IPS-11a (cell line): ENCODE data around the gene BIRC3.
"Not testable (repeated sequence)": the region's sequence is repeated elsewhere in the genome, so short reads cannot be mapped to it uniquely, and the experiment has no call there.

Experiments
- H3K4me3 ChIP-seq: one replicate; pipeline ENCODE4 v1.5.1; 2013; ENCODE audit warnings: low read depth, low read length, control low read depth

The BIRC3 gene

GRCh38 chr11:102293873-102294601 is 23.2 kb upstream of the BIRC3 start:
- no peak overlapping the region for H3K4me3 ChIP-seq

- no peak overlapping the region for H3K4me3 ChIP-seq
These were observed 22.2 kb upstream of the BIRC3 start for GRCh38 chr11:102295045-102295444.

- not testable (repeated sequence) for H3K4me3 ChIP-seq
These were observed 20.5 kb upstream of the BIRC3 start for GRCh38 chr11:102296757-102297156.

DNA sequence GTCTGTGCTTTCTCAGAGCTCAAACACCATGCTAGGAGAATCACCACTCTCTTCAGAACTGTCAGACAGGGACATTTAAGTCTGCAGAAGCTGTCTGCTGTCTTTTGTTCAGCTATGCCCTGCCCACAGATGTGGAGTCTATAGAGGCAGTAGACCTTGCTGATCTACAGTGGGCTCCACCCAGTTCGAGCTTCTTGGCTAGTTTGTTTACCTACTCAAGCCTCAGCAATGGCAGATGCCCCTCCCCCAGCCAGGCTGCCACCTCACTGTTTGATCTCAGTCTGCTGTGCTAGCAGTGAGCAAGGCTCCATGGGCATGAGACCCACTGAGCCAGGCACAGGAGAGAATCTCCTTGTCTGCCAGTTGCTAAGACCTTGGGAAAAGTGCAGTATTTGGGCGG is 16.4 kb upstream of the BIRC3 start:
- not testable (repeated sequence) for H3K4me3 ChIP-seq

DNA sequence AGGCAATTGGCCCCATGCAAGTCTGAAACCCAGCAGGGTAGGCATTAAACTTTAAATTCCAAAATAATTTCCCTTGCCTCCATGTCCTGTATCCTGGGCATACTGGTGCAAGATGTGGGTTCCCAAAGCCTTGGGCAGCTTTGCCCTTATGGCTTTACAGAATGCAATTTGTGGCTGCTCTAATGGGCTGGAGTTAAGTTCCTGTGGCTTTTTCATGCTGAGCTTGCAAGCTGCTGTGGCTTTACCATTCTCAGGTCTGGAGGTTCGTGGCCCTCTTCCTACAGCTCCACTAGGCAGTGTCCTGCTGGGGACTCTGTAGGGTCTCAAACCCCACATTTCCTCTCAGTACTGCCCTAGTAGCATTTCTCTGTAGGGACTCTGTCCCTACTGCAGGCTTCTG is 15.0 kb upstream of the BIRC3 start:
- H3K4me3 ChIP-seq: no peak overlapping the region

GRCh38 chr11:102304686-102305085 is 12.6 kb upstream of the BIRC3 start:
- no peak overlapping the region for H3K4me3 ChIP-seq

DNA sequence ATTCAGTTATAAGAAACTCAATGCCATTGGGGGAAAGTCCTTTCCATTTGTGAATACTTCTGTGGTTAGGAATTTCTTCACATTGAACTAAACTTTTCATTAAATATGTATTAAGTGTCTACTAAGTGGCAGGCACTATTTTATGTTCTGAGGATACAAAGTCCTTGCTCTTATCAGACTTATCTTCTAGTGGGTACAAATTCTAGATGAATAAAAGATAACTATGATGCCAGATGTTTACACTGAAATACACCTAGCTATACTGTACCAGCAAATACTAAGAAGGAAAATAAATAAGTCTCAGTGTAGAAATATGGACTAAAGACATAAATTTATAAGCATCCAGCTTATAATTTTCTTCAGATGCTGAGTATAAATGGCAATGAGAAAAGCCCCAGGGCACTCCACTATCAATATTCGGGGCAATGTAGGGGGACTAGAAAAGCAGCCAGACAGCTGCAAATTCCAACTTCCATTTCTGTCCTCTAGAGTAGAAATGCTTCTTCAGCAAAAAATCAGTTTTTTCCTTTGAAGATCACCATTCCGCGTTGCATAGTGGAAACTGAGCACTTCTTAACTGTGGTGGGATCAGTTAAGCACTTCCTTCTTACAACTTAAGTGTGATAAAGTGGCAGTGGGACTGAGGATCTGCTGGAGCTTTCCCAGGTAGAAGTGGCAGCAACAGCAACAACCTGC is 11.8 kb upstream of the BIRC3 start:
- no peak overlapping the region for H3K4me3 ChIP-seq

- no peak overlapping the region for H3K4me3 ChIP-seq
These were observed 11.2 kb upstream of the BIRC3 start for GRCh38 chr11:102306048-102306597.

GRCh38 chr11:102306817-102307726 is 10.2 kb upstream of the BIRC3 start:
- H3K4me3 ChIP-seq: no peak overlapping the region

DNA sequence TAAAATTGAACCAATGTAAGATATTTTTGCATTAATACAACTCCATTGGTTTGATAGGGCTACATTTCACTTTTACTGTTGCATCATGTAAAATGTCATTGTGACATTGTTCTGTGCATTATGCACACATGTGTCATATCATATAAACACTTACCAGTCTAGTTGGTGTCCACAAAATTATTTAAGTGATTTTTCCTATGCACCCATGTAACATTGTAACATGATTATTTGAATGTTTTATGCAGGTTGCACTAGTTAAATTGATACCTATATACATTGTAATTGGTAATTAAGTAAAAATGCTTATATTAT is 9.6 kb upstream of the BIRC3 start:
- no peak overlapping the region for H3K4me3 ChIP-seq

DNA sequence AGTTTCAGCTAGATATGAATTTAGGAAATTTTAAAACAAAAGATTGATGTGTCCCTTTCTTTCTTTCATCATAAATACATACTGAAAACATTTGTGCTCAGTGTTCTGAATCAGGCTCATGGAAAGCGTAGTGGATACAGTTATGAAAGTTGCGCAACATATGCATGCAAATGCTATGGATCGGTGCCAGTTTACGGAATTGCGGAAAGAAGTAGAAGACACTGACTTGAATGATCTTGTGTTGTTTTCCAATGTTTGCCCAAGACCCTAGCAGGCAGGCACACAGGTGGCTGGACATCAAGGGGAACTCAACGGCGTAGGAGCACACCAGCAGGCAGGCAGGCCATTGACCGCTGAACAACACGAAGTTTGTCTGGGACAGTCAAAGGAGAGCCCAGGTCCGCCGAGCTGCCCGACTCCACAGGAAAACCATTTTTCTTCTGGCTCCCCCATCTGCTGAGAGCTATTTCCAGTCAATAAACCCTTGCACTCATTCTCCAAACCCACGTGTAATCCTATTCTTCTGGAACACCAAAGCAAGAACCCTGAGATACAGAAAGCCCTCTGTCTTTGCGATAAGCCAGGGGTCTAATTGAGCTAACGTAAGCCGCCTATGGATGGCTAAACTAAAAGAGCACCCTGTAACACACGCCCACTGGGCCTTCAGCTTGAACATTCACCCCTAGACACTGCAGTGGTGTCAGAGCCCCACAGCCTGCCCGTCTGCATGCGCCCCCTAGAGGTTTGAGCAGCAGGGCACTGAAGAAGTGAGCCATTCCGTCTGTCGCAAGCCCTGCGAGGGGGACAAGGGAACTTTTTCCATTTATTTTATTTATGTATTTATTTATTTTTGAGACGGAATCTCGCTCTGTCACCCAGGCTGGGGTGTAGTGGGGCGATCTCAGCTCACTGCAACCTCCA is 7.4 kb upstream of the BIRC3 start:
- H3K4me3 ChIP-seq: no peak overlapping the region

GRCh38 chr11:102312667-102313066 is 4.6 kb upstream of the BIRC3 start:
- no peak overlapping the region for H3K4me3 ChIP-seq

- no peak overlapping the region for H3K4me3 ChIP-seq
These were observed 3.9 kb upstream of the BIRC3 start for GRCh38 chr11:102313238-102313940.

GRCh38 chr11:102314784-102315183 is 2.5 kb upstream of the BIRC3 start:
- H3K4me3 ChIP-seq: no peak overlapping the region

- H3K4me3 ChIP-seq: no peak overlapping the region
These were observed 859 bp upstream of the BIRC3 start for GRCh38 chr11:102316346-102316904.

DNA sequence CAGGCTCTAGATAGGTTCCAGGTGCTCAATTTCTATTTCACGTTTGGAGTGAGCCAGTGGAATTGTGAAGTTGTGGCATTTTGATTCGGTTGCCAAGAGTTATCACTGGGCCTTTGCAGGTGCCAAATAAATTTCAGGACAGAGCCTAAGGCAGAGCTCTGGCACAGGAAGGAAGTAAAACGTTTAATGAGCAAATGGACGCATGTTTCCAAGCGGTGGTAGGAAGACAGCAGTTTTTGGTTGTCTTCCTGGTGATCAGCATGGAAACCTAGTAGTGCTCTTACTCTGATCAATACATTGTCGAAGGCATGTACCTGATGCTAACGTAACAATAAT is 452 bp downstream of the BIRC3 start:
- H3K4me3 ChIP-seq: no peak overlapping the region

GRCh38 chr11:102318469-102318868 is 1.2 kb downstream of the BIRC3 start:
- H3K4me3 ChIP-seq: no peak overlapping the region

DNA sequence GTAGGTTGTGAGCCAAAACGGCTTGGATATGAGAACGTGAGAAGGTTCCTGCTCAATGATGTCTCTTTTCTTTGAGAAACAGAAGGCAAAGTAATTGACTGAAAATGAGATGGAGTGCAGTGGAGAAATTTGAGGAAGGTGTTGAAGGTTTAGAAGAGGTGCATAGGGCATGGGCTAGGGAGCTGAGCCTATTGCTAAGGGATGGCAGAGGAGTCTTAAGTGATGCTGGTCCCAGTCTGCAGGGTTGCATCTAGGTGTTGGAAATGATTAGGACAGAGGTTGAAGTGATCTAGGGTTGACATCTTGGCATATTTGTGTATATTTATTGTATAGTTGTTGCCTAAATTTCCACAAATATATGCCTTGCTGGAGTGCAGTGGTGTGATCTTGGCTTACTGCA is 2.3 kb downstream of the BIRC3 start:
- H3K4me3 ChIP-seq: no peak overlapping the region

GRCh38 chr11:102320188-102320587 is 2.9 kb downstream of the BIRC3 start:
- H3K4me3 ChIP-seq: no peak overlapping the region

DNA sequence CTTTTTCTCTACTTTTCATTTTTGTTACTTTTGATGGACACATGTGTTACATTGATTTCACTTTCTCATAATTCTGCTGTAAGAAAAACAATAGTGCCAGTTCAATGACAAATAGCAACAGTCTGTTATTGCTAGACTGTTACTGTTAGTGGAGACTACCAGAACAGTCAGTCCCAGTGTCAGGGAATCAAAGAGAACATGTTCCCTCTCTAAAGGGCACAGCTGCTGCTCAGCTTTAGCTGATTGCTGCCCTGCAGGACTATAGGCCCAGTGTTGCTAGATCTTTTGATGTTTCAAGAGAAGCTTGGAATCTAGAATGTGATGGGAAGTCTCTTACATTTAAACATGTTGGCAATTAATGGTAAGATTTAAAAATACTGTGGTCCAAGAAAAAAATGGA is 3.4 kb downstream of the BIRC3 start:
- no peak overlapping the region for H3K4me3 ChIP-seq
